H9 (cell line): ENCODE measurements around the gene SPINK7. TPM values are rescaled to one million over a fixed set of nuclear protein-coding genes. Genes with fewer than 3 reads are reported as not detected.

Experiments
- DNase-seq: peaks from one replicate; pipeline ENCODE4 v3.0.0-alpha.2; 2017
- H2AFZ ChIP-seq: one replicate; pipeline ENCODE4 v1.6.1; 2013; ENCODE audit warnings: mild to moderate bottlenecking, low read length, control low read depth, moderate library complexity
- H2AK5ac ChIP-seq: 2 replicates; pipeline ENCODE4 v1.6.1; 2013; ENCODE audit warnings: low read length, control low read depth, mixed read lengths; ENCODE audit not compliant: insufficient read length
- H2BK120ac ChIP-seq: one replicate; pipeline ENCODE4 v1.6.1; 2013; ENCODE audit warnings: low read depth, mild to moderate bottlenecking, low read length, control low read depth, inconsistent platforms; ENCODE audit not compliant: poor library complexity, severe bottlenecking
- H2BK12ac ChIP-seq: 2 replicates; pipeline ENCODE4 v1.6.1; 2013; ENCODE audit warnings: low read length, control low read depth, mixed read lengths, low read depth; ENCODE audit not compliant: insufficient read length
- H2BK15ac ChIP-seq: 2 replicates; pipeline ENCODE4 v1.6.1; 2013; ENCODE audit warnings: low read depth, low read length, control low read depth
- H2BK20ac ChIP-seq: one replicate; pipeline ENCODE4 v1.6.1; 2013; ENCODE audit warnings: low read depth, mild to moderate bottlenecking, low read length, control low read depth, inconsistent platforms; ENCODE audit not compliant: poor library complexity, severe bottlenecking
- H2BK5ac ChIP-seq: 2 replicates; pipeline ENCODE4 v1.6.1; 2013; ENCODE audit warnings: low read length, control low read depth, mixed read lengths; ENCODE audit not compliant: insufficient read length
- H3K14ac ChIP-seq: 2 replicates; pipeline ENCODE4 v1.6.1; 2013; ENCODE audit warnings: low read length, control low read depth; ENCODE audit not compliant: insufficient read depth
- H3K18ac ChIP-seq: 2 replicates; pipeline ENCODE4 v1.6.1; 2013; ENCODE audit warnings: low read depth, mild to moderate bottlenecking, mixed read lengths, low read length, control low read depth; ENCODE audit not compliant: insufficient read length
- H3K23ac ChIP-seq: 2 replicates; pipeline ENCODE4 v1.6.1; 2013; ENCODE audit warnings: low read length, control low read depth, mixed read lengths, low read depth; ENCODE audit not compliant: insufficient read length
- H3K23me2 ChIP-seq: 2 replicates; pipeline ENCODE4 v1.6.1; 2013; ENCODE audit warnings: low read depth, mild to moderate bottlenecking, mixed read lengths, low read length, control low read depth; ENCODE audit not compliant: insufficient read length, poor library complexity, severe bottlenecking
- H3K27ac ChIP-seq: 2 replicates; pipeline ENCODE4 v1.5.1; 2013; ENCODE audit warnings: low read length, control low read depth, mixed read lengths, low read depth; ENCODE audit not compliant: insufficient read length
- H3K27me3 ChIP-seq: 2 replicates; pipeline ENCODE4 v1.6.1; 2013; ENCODE audit warnings: low read length, control low read depth, inconsistent platforms; ENCODE audit not compliant: insufficient read depth
- H3K4ac ChIP-seq: 2 replicates; pipeline ENCODE4 v1.6.1; 2013; ENCODE audit warnings: low read depth, mild to moderate bottlenecking, control low read depth, inconsistent platforms, low read length, moderate library complexity
- H3K4me1 ChIP-seq: 2 replicates; pipeline ENCODE4 v1.6.1; 2013; ENCODE audit warnings: low read length, control low read depth, inconsistent platforms; ENCODE audit not compliant: insufficient read depth
- H3K4me2 ChIP-seq: 2 replicates; pipeline ENCODE4 v1.6.1; 2013; ENCODE audit warnings: low read length, control low read depth, mixed read lengths; ENCODE audit not compliant: insufficient read length, insufficient read depth
- H3K56ac ChIP-seq: 2 replicates; pipeline ENCODE4 v1.6.1; 2013; ENCODE audit warnings: low read depth, mild to moderate bottlenecking, mixed read lengths, low read length, control low read depth; ENCODE audit not compliant: insufficient read length
- H3K79me1 ChIP-seq: 2 replicates; pipeline ENCODE4 v1.6.1; 2013; ENCODE audit warnings: low read depth, mild to moderate bottlenecking, moderate library complexity, low read length, control low read depth, inconsistent platforms; ENCODE audit not compliant: insufficient read depth, poor library complexity, severe bottlenecking
- H3K79me2 ChIP-seq: 2 replicates; pipeline ENCODE4 v1.6.1; 2013; ENCODE audit warnings: low read length, control low read depth, inconsistent platforms; ENCODE audit not compliant: insufficient read depth
- H3K9ac ChIP-seq: 2 replicates; pipeline ENCODE4 v1.6.1; 2013; ENCODE audit warnings: low read length, control low read depth, mixed read lengths; ENCODE audit not compliant: insufficient read length; ENCODE audit errors: extremely low read depth
- H3K9me3 ChIP-seq: one replicate; pipeline ENCODE4 v1.6.1; 2013; ENCODE audit warnings: low read depth, low read length, inconsistent platforms; ENCODE audit not compliant: control insufficient read depth
- H3T11ph ChIP-seq: one replicate; pipeline ENCODE4 v1.6.1; 2013; ENCODE audit warnings: mild to moderate bottlenecking, low read length, control low read depth, inconsistent platforms
- H4K20me1 ChIP-seq: one replicate; pipeline ENCODE4 v1.6.1; 2013; ENCODE audit not compliant: control insufficient read depth, insufficient read length, insufficient read depth
- H4K5ac ChIP-seq: 2 replicates; pipeline ENCODE4 v1.6.1; 2013; ENCODE audit warnings: low read depth, mild to moderate bottlenecking, mixed read lengths, low read length, control low read depth; ENCODE audit not compliant: insufficient read length
- H4K8ac ChIP-seq: replicated peaks from 2 replicates; pipeline ENCODE4 v1.6.1; 2013; ENCODE audit warnings: low read length, control low read depth, mixed read lengths, low read depth; ENCODE audit not compliant: insufficient read length
- H4K91ac ChIP-seq: 2 replicates; pipeline ENCODE4 v1.6.1; 2013; ENCODE audit warnings: low read depth, mild to moderate bottlenecking, moderate library complexity, mixed read lengths, low read length, control low read depth; ENCODE audit not compliant: insufficient read length
- H3K27ac Mint-ChIP-seq, 3 experiments: 2 replicates in 2 of 3; 3 replicates in 1 of 3; pipeline ENCODE4 v1.8.0; 2020 to 2021; ENCODE audit warnings: mixed read lengths in 3 of 3, mild to moderate bottlenecking in 1 of 3, moderate library complexity in 1 of 3
- H3K27me3 Mint-ChIP-seq: 2 replicates; pipeline ENCODE4 v1.8.0; 2021; ENCODE audit warnings: low read depth, mild to moderate bottlenecking, moderate library complexity, mixed read lengths
- H3K36me3 Mint-ChIP-seq, 3 experiments: 2 replicates in 2 of 3; 3 replicates in 1 of 3; pipeline ENCODE4 v1.8.0; 2020 to 2021; ENCODE audit warnings: low read depth in 3 of 3, mixed read lengths in 3 of 3; ENCODE audit not compliant: insufficient read depth in 1 of 3
- H3K4me1 Mint-ChIP-seq, 2 experiments: 2 replicates each; pipeline ENCODE4 v1.8.0; 2020; ENCODE audit warnings: mixed read lengths in 2 of 2
- H3K4me3 Mint-ChIP-seq, 2 experiments: 2 replicates in 1 of 2; 3 replicates in 1 of 2; pipeline ENCODE4 v1.8.0; 2020 to 2021; ENCODE audit warnings: mild to moderate bottlenecking in 2 of 2, mixed read lengths in 2 of 2, moderate library complexity in 1 of 2
- H3K9me3 Mint-ChIP-seq, 2 experiments: 2 replicates in 1 of 2; 3 replicates in 1 of 2; pipeline ENCODE4 v1.8.0; 2020; ENCODE audit warnings: mild to moderate bottlenecking in 2 of 2, mixed read lengths in 2 of 2, moderate library complexity in 1 of 2
- WGBS: extraction: QIAGEN DNeasy Blood & Tissue Kit; methylation state at CpG from one replicate; pipeline ENCODE4 v1.1.7; 2013; ENCODE audit warnings: missing lambda C conversion rate, low lambda C conversion rate, mixed read lengths; ENCODE audit not compliant: insufficient read length; ENCODE audit errors: extremely low coverage; 5-methylcytosine and 5-hydroxymethylcytosine counted together
- total RNA-seq: library from RNA; stranded (reverse); gene quantifications from 2 replicates; pipeline ENCODE4 v1.2.1, GENCODE V29; 2021
- TF ChIP-seq, protein P1 (sequence below): fragments of 200-600 bp; sonication (generic); conservative IDR thresholded peaks from 3 replicates; pipeline ENCODE4 v1.8.0; 2021; ENCODE audit warnings: antibody characterized with exemption, mild to moderate bottlenecking

The SPINK7 gene
- total RNA-seq, 1 experiment from 2014 or later, result not detected

DNA sequence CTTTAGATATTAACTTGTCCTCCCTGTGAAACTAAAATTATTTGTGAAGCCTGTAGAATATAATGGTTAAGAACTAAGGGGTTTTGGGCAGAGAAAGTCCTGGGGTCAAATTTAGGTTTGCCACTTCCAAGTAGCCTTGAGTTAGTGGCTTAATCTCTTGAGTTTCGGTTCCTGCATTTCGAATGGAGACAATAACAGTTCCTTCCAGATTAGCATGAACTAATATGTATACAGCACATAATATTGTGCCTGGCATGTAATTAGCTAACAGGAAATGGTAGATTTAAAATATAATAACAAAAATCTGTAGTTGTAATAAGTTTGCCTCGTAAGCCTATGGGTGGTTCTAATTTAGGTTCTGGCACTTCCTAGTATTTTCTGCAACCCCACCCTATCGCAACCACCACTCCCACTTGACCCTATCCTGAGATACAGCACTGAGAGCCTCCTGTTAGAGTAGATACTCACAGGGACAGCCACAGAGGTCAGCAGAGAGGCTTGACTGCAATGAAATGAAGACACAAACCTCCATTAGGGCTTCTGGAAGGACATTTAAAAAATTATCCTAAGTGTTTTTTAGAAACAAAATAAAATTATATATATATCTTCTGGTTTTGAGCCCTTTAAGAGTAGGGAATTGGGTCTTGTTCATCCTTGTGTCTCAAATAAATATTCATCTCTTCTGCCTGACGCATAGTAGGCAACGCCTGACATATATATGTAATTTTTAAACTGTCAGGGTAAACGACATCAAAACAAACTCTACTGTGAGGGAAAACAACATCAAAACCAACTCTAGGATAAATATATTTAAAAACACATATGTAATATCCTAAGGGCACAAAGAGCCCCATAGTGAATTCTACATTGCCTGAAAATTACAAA is 31.6 kb downstream of the SPINK7 start:
- Mint-ChIP-seq H3K27me3 (no peaks in the 10 kb centered on the region), H3K36me3 (no peaks in the 10 kb centered on the region), H3K27ac (no peak overlapping the region), H3K4me1 (0 out of 4 replicates have a peak, but pooled peaks cover 0 to 6% of the 10 kb centered on the region in 2 experiments), H3K9me3 (no peaks in the 10 kb centered on the region), H3K4me3 (no peak overlapping the region)
- TF ChIP-seq, protein P1, sequence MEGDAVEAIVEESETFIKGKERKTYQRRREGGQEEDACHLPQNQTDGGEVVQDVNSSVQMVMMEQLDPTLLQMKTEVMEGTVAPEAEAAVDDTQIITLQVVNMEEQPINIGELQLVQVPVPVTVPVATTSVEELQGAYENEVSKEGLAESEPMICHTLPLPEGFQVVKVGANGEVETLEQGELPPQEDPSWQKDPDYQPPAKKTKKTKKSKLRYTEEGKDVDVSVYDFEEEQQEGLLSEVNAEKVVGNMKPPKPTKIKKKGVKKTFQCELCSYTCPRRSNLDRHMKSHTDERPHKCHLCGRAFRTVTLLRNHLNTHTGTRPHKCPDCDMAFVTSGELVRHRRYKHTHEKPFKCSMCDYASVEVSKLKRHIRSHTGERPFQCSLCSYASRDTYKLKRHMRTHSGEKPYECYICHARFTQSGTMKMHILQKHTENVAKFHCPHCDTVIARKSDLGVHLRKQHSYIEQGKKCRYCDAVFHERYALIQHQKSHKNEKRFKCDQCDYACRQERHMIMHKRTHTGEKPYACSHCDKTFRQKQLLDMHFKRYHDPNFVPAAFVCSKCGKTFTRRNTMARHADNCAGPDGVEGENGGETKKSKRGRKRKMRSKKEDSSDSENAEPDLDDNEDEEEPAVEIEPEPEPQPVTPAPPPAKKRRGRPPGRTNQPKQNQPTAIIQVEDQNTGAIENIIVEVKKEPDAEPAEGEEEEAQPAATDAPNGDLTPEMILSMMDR, result no peak
- H3K18ac ChIP-seq, result no peak overlapping the region
- WGBS, result no CpG with 5 or more reads among the region's 7 CpGs
- no peak overlapping the region for H3K4ac ChIP-seq
- no peak overlapping the region for H3K14ac ChIP-seq
- no peak overlapping the region for H3K27ac ChIP-seq
- no peak overlapping the region for H2BK120ac ChIP-seq
- H3K27me3 ChIP-seq, result no peaks in the 10 kb centered on the region
- no peaks in the 10 kb centered on the region for H3K79me2 ChIP-seq
- H3K79me1 ChIP-seq, result no peaks in the 10 kb centered on the region
- no peaks in the 10 kb centered on the region for H3K4me1 ChIP-seq
- H3K23me2 ChIP-seq, result no peaks in the 10 kb centered on the region
- no peak overlapping the region for H3K23ac ChIP-seq
- no peak overlapping the region for H3K4me2 ChIP-seq
- no peaks in the 10 kb centered on the region for H4K20me1 ChIP-seq
- no peak overlapping the region for H2AK5ac ChIP-seq
- no peak overlapping the region for H2BK12ac ChIP-seq
- no peak for DNase-seq
- no peak overlapping the region for H2BK20ac ChIP-seq
- H4K8ac ChIP-seq, result no peak overlapping the region
- H2AFZ ChIP-seq, result no peak overlapping the region
- no peak overlapping the region for H2BK15ac ChIP-seq
- no peaks in the 10 kb centered on the region for H3K9me3 ChIP-seq
- H4K5ac ChIP-seq, result no peak overlapping the region
- no peak overlapping the region for H3T11ph ChIP-seq
- no peak overlapping the region for H3K9ac ChIP-seq
- no peak overlapping the region for H2BK5ac ChIP-seq
- no peak overlapping the region for H4K91ac ChIP-seq
- H3K56ac ChIP-seq, result no peak overlapping the region
